Measurements from ENCODE around the gene SULT6B1.

DNA sequence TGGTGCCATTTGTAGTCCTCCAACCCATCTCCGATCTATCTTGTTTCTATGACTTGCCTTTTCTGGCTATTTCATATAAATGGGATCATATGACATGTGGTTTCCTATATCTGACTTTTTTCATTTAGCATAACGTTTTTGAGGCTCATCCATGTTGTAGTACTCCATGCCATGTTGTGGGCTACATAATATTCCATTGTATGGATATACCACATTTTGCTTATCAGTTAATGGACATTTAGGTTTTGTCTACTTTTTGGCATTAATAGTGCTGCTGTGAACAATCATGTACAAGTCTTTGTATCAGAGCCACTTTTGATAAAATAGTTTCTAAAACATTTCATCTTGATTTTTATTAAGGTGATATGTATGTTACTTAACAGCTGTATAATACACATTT is 15.2 kb upstream of the SULT6B1 start:
- no peak for TF ChIP-seq POLR2AphosphoS5 (IDR thresholded peaks at IDR 0.05; ENCODE audit: borderline replicate concordance, low read depth, low read length)
- TF ChIP-seq FOXP2 (optimal IDR thresholded peaks at IDR 0.05; ENCODE audit: control extremely low read depth, extremely low read length, insufficient read depth): no peak
- no peak for TF ChIP-seq EZH2 (IDR thresholded peaks at IDR 0.05)

Data from SK-N-MC (cell line).